Activated CD4-positive, CD25-positive, alpha-beta regulatory T cell treated with anti-CD3 and anti-CD28 coated beads, Interleukin-2, amount 50 U/mL, for 72 hours (primary cell): Measurements from ENCODE around the gene TMX2.
"Not testable (repeated sequence)": the region's sequence is repeated elsewhere in the genome, so short reads cannot be mapped to it uniquely, and the experiment has no call there.

Source experiments
- DNase-seq: peaks from one replicate; pipeline ENCODE4 v3.0.0; 2021

Gene TMX2

GRCh38 chr11:57712256-57713150 is at the start of gene TMX2:
TMX2 (plus strand) TSS chr11:57712593; CDS start chr11:57712619, 26 bp downstream.
- peak; percentile 87 for DNase-seq

GRCh38 chr11:57662893-57663292 is 49.5 kb upstream of the TMX2 start:
- no peak for DNase-seq

GRCh38 chr11:57663975-57664374 is 48.4 kb upstream of the TMX2 start:
- no peak for DNase-seq

- DNase-seq = peak; percentile 84
These were observed 45.2 kb upstream of the TMX2 start for GRCh38 chr11:57667117-57667735.

- peak; percentile 97 for DNase-seq
These were observed 44.5 kb upstream of the TMX2 start, which contains the start of gene ZDHHC5 for GRCh38 chr11:57667736-57668433. ZDHHC5 (plus strand) TSS chr11:57668114; CDS start chr11:57673091, 4,977 bp downstream.

- DNase-seq = no peak
These were observed 44.0 kb upstream of the TMX2 start for GRCh38 chr11:57668434-57668782.

GRCh38 chr11:57674251-57674650 is 38.1 kb upstream of the TMX2 start:
- no peak for DNase-seq

- no peak for DNase-seq
These were observed 37.0 kb upstream of the TMX2 start for GRCh38 chr11:57675176-57675941.

GRCh38 chr11:57679396-57679795 is 33.0 kb upstream of the TMX2 start:
- DNase-seq = no peak

- no peak for DNase-seq
These were observed 31.9 kb upstream of the TMX2 start for GRCh38 chr11:57680552-57680874.

GRCh38 chr11:57681168-57681567 is 31.2 kb upstream of the TMX2 start:
- no peak for DNase-seq

GRCh38 chr11:57690474-57690873 is 21.9 kb upstream of the TMX2 start:
- DNase-seq = not testable (repeated sequence)

GRCh38 chr11:57698843-57699365 is 13.5 kb upstream of the TMX2 start:
- DNase-seq = no peak

- no peak for DNase-seq
These were observed 12.6 kb upstream of the TMX2 start for GRCh38 chr11:57699813-57700212.

GRCh38 chr11:57700425-57700824 is 12.0 kb upstream of the TMX2 start:
- no peak for DNase-seq

- DNase-seq = no peak
These were observed 9.1 kb upstream of the TMX2 start for GRCh38 chr11:57703341-57703740.

- DNase-seq = no peak
These were observed 7.5 kb upstream of the TMX2 start for GRCh38 chr11:57704932-57705331.

GRCh38 chr11:57705432-57705831 is 7.0 kb upstream of the TMX2 start:
- not testable (repeated sequence) for DNase-seq

GRCh38 chr11:57709802-57710367 is 2.5 kb upstream of the TMX2 start:
- DNase-seq = no peak

GRCh38 chr11:57711414-57712255 is 758 bp upstream of the TMX2 start, which contains the start of gene MED19:
MED19 (minus strand) TSS chr11:57712215; CDS start chr11:57712179, 36 bp downstream.
- peak; percentile 68 for DNase-seq

- DNase-seq = no peak
These were observed 1.4 kb downstream of the TMX2 start for GRCh38 chr11:57713835-57714234.
